ENCODE data around the gene CHEK1. TPM values are rescaled to one million over a fixed set of nuclear protein-coding genes. Genes with fewer than 3 reads are reported as not detected.

The CHEK1 gene
- total and polyA plus RNA-seq, 9 of the 15 experiments (the other 6 are each of a cell fraction or from before 2014, with no cell fraction given), result 62.6 to 108 (median 87.5) TPM

DNA sequence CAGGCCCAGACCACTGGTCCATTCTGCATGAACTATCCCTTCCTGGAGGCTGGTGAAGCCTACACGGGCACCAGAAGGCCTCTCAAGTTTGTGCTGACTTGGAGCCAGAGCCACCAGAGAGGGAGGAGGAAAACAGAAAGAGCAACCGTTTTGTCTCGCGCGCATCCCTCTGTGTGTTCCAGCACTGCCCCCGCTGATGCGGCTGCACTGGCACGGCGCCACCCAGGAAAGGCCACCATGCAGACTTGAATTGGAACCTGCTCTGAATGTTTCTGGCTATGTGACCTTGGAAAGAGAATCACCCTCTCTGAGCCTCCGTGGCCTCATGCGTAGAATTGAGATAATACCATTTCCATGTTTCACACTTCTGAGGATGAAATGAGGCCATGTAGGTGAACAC is 63.1 kb downstream of the CHEK1 start (continued):
- TF ChIP-seq ZNF121 (CRISPR knock-in tag; conservative IDR thresholded peaks at IDR 0.05) (no peak), HIVEP1 (CRISPR knock-in tag; IDR thresholded peaks at IDR 0.05) (no peak), ATF1 (CRISPR knock-in tag; IDR thresholded peaks at IDR 0.05) (no peak), ATF1 (tag; IDR thresholded peaks at IDR 0.05) (no peak), JUN (IDR thresholded peaks at IDR 0.05; ENCODE audit: borderline replicate concordance, low read depth, low read length) (no peak), JUN (CRISPR knock-in tag; IDR thresholded peaks at IDR 0.05; ENCODE audit: borderline replicate concordance) (no peak)
- TF ChIP-seq, protein P1, sequence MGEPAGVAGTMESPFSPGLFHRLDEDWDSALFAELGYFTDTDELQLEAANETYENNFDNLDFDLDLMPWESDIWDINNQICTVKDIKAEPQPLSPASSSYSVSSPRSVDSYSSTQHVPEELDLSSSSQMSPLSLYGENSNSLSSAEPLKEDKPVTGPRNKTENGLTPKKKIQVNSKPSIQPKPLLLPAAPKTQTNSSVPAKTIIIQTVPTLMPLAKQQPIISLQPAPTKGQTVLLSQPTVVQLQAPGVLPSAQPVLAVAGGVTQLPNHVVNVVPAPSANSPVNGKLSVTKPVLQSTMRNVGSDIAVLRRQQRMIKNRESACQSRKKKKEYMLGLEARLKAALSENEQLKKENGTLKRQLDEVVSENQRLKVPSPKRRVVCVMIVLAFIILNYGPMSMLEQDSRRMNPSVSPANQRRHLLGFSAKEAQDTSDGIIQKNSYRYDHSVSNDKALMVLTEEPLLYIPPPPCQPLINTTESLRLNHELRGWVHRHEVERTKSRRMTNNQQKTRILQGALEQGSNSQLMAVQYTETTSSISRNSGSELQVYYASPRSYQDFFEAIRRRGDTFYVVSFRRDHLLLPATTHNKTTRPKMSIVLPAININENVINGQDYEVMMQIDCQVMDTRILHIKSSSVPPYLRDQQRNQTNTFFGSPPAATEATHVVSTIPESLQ (CRISPR knock-in tag; IDR thresholded peaks at IDR 0.05), result no peak
- TF ChIP-seq, protein P2, sequence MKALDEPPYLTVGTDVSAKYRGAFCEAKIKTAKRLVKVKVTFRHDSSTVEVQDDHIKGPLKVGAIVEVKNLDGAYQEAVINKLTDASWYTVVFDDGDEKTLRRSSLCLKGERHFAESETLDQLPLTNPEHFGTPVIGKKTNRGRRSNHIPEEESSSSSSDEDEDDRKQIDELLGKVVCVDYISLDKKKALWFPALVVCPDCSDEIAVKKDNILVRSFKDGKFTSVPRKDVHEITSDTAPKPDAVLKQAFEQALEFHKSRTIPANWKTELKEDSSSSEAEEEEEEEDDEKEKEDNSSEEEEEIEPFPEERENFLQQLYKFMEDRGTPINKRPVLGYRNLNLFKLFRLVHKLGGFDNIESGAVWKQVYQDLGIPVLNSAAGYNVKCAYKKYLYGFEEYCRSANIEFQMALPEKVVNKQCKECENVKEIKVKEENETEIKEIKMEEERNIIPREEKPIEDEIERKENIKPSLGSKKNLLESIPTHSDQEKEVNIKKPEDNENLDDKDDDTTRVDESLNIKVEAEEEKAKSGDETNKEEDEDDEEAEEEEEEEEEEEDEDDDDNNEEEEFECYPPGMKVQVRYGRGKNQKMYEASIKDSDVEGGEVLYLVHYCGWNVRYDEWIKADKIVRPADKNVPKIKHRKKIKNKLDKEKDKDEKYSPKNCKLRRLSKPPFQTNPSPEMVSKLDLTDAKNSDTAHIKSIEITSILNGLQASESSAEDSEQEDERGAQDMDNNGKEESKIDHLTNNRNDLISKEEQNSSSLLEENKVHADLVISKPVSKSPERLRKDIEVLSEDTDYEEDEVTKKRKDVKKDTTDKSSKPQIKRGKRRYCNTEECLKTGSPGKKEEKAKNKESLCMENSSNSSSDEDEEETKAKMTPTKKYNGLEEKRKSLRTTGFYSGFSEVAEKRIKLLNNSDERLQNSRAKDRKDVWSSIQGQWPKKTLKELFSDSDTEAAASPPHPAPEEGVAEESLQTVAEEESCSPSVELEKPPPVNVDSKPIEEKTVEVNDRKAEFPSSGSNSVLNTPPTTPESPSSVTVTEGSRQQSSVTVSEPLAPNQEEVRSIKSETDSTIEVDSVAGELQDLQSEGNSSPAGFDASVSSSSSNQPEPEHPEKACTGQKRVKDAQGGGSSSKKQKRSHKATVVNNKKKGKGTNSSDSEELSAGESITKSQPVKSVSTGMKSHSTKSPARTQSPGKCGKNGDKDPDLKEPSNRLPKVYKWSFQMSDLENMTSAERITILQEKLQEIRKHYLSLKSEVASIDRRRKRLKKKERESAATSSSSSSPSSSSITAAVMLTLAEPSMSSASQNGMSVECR (CRISPR knock-in tag; IDR thresholded peaks at IDR 0.05), result no peak
